Type B pancreatic cell (in vitro differentiated cells): Measurements from ENCODE around the gene CFD. TPM values are rescaled to one million over a fixed set of nuclear protein-coding genes. Genes with fewer than 3 reads are reported as not detected.
"Not testable (repeated sequence)": the region's sequence is repeated elsewhere in the genome, so short reads cannot be mapped to it uniquely, and the experiment has no call there.

Experiments
- DNase-seq: peaks from one replicate; pipeline ENCODE4 v3.0.0; 2021; ENCODE audit warnings: mixed read lengths; ENCODE audit not compliant: unreplicated experiment; ENCODE audit errors: extremely low spot score
- H3K27ac Mint-ChIP-seq: 2 replicates; pipeline ENCODE4 v1.8.0; 2021; ENCODE audit warnings: mild to moderate bottlenecking, mixed read lengths
- H3K27me3 Mint-ChIP-seq: 2 replicates; pipeline ENCODE4 v1.8.0; 2021; ENCODE audit warnings: mixed read lengths
- H3K36me3 Mint-ChIP-seq: 2 replicates; pipeline ENCODE4 v1.8.0; 2021; ENCODE audit warnings: mixed read lengths
- H3K4me1 Mint-ChIP-seq: one replicate; pipeline ENCODE4 v1.8.0; 2021; ENCODE audit warnings: mixed read lengths; ENCODE audit not compliant: unreplicated experiment
- H3K4me3 Mint-ChIP-seq: 2 replicates; pipeline ENCODE4 v1.8.0; 2021; ENCODE audit warnings: mild to moderate bottlenecking, mixed read lengths
- H3K9me3 Mint-ChIP-seq: 2 replicates; pipeline ENCODE4 v1.8.0; 2021; ENCODE audit warnings: mixed read lengths
- total RNA-seq: library from RNA; stranded (reverse); gene quantifications from 2 replicates; pipeline ENCODE4 v1.2.1, GENCODE V29; 2021; ENCODE audit warnings: low replicate concordance
- TF ChIP-seq, protein P1 (sequence below): fragments of 200-600 bp; sonication (generic); conservative IDR thresholded peaks from 2 replicates; pipeline ENCODE4 v1.5.0; 2021; ENCODE audit warnings: antibody characterized with exemption, mild to moderate bottlenecking

The CFD gene
- total RNA-seq, 1 donor from 2014 or later = 5.5 TPM

- TF ChIP-seq, protein P1, sequence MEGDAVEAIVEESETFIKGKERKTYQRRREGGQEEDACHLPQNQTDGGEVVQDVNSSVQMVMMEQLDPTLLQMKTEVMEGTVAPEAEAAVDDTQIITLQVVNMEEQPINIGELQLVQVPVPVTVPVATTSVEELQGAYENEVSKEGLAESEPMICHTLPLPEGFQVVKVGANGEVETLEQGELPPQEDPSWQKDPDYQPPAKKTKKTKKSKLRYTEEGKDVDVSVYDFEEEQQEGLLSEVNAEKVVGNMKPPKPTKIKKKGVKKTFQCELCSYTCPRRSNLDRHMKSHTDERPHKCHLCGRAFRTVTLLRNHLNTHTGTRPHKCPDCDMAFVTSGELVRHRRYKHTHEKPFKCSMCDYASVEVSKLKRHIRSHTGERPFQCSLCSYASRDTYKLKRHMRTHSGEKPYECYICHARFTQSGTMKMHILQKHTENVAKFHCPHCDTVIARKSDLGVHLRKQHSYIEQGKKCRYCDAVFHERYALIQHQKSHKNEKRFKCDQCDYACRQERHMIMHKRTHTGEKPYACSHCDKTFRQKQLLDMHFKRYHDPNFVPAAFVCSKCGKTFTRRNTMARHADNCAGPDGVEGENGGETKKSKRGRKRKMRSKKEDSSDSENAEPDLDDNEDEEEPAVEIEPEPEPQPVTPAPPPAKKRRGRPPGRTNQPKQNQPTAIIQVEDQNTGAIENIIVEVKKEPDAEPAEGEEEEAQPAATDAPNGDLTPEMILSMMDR = no peak
- Mint-ChIP-seq H3K27me3 (peaks cover 17% of the 10 kb centered on the region), H3K27ac (no peak overlapping the region), H3K4me1 (peaks cover 3% of the 10 kb centered on the region), H3K36me3 (no peaks in the 10 kb centered on the region), H3K9me3 (no peaks in the 10 kb centered on the region), H3K4me3 (no peak overlapping the region)
- DNase-seq = peak; percentile 70
Measured at GRCh38 chr19:850221-850978, 9.1 kb upstream of the CFD start.

DNA sequence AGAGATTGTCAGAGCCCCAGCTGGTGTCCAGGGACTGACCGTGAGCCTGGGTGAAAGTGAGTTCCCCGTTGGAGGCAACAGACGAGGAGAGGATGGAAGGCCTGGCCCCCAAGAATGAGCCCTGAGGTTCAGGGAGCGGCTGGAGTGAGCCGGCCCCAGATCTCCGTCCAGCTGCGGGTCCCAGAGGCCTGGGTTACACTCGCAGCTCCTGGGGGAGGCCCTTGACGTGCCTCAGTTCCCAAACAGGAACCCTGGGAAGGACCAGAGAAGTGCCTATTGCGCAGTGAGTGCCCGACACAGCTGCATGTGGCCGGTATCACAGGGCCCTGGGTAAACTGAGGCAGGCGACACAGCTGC is 8.5 kb upstream of the CFD start:
- H3K27ac Mint-ChIP-seq = no peak overlapping the region
- H3K9me3 Mint-ChIP-seq = no peaks in the 10 kb centered on the region
- H3K36me3 Mint-ChIP-seq = no peaks in the 10 kb centered on the region
- no peaks in the 10 kb centered on the region for H3K4me1 Mint-ChIP-seq
- H3K4me3 Mint-ChIP-seq = no peak overlapping the region
- DNase-seq = no peak
- TF ChIP-seq, protein P1 = no peak
- H3K27me3 Mint-ChIP-seq = peaks cover 12% of the 10 kb centered on the region

DNA sequence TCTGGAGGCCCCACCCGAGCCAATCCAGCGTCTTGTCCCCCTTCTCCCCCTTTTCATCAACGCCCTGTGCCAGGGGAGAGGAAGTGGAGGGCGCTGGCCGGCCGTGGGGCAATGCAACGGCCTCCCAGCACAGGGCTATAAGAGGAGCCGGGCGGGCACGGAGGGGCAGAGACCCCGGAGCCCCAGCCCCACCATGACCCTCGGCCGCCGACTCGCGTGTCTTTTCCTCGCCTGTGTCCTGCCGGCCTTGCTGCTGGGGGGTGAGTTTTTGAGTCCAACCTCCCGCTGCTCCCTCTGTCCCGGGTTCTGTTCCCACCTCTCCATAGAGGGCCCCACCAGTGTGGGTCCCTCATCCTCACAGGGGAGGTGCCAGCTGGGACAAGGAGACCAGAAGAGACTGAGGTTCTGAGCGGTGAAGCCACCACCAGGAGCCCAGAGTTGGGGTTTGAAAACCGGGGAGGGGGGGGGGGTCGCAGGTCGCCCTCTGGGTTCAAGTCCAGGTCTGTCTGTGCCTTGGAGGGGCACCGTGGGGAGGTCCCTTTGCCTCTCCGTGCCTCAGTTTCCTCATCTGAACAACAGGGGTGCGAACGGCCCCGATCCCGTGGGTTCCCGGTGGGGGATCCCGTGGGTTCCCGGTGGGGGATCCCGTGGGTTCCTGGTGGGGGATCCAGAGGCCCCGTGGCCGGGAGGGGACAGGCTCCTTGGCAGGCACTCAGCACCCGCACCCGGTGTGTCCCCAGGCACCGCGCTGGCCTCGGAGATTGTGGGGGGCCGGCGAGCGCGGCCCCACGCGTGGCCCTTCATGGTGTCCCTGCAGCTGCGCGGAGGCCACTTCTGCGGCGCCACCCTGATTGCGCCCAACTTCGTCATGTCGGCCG is 7.1 kb upstream of the CFD start, which contains the start of gene ELANE:
Gene ELANE (plus strand): TSS at position 168 of the 878 bp plus-strand sequence. CDS start 26 bp downstream, at position 194.
- H3K27me3 Mint-ChIP-seq = peaks cover 4% of the 10 kb centered on the region
- no peaks in the 10 kb centered on the region for H3K4me1 Mint-ChIP-seq
- no peaks in the 10 kb centered on the region for H3K36me3 Mint-ChIP-seq
- peak; percentile 68 for DNase-seq
- no peak within 1 kb of the TSS for H3K27ac Mint-ChIP-seq
- no peaks in the 10 kb centered on the region for H3K9me3 Mint-ChIP-seq
- no peak within 1 kb of the TSS for H3K4me3 Mint-ChIP-seq
- TF ChIP-seq, protein P1 = no peak

DNA sequence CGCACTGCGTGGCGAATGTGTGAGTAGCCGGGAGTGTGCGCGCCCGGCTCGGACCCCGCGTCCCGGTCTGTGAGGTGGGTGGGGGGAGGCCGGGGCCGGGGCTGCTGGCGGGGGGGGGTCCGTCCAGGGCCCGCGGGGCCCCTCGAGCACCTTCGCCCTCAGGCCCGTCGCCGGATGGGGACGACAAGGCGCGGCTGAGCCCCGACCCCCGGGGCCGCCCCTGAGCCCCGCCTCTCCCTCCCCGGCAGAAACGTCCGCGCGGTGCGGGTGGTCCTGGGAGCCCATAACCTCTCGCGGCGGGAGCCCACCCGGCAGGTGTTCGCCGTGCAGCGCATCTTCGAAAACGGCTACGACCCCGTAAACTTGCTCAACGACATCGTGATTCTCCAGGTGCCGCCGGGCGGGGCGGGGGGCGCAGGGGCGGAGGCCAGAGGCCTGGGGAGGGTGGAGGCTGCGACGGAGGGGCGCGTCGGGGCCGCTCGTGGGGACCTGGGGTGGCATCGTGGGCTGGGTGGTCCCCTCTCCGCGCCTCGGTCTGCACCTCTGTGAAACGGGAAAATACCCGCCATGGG is 6.4 kb upstream of the CFD start:
- TF ChIP-seq, protein P1 = no peak
- Mint-ChIP-seq H3K4me3 (no peak overlapping the region), H3K4me1 (no peaks in the 10 kb centered on the region), H3K36me3 (no peaks in the 10 kb centered on the region), H3K9me3 (no peaks in the 10 kb centered on the region), H3K27ac (no peak overlapping the region), H3K27me3 (peaks cover 2% of the 10 kb centered on the region)
- peak; percentile 68 for DNase-seq

DNA sequence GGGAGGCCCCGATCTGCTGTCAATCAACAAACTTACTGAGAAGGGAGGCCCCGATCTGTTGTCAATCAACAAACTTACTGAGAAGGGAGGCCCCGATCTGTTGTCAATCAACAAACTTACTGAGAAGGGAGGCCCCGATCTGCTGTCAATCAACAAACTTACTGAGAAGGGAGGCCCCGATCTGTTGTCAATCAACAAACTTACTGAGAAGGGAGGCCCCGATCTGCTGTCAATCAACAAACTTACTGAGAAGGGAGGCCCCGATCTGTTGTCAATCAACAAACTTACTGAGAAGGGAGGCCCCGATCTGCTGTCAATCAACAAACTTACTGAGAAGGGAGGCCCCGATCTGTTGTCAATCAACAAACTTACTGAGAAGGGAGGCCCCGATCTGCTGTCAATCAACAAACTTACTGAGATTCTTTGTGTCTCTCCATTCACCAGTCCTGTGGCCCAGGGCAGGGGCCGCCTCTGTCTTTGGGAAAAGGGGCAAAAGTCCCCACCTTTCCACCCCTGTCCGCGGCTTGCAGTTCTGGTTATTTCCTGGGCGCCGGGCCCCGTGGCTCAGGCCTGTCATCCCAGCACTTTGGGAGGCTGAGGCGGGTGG is 5.7 kb upstream of the CFD start:
- not testable (repeated sequence) for DNase-seq

More for the DNA sequence above, 5.7 kb upstream of the CFD start:
- not testable (repeated sequence) for H3K4me3 Mint-ChIP-seq, H3K27ac Mint-ChIP-seq, H3K36me3 Mint-ChIP-seq, H3K4me1 Mint-ChIP-seq, H3K9me3 Mint-ChIP-seq, H3K27me3 Mint-ChIP-seq
